ENCODE data around the gene AKAIN1. TPM values are rescaled to one million over a fixed set of nuclear protein-coding genes. Genes with fewer than 3 reads are reported as not detected.
A peak's percentile ranks its signal among the peaks of the same experiment; 100 is the strongest.

AKAIN1 gene
- total RNA-seq = not detected

- Mint-ChIP-seq H3K9me3 (no peaks in the 10 kb centered on the region), H3K4me1 (peaks cover 15% of the 10 kb centered on the region), H3K36me3 (peaks cover 2% of the 10 kb centered on the region), H3K27me3 (peaks cover 51% of the 10 kb centered on the region), H3K27ac (no peak within 1 kb of the TSS), H3K4me3 (peak within 1 kb of the TSS; percentile 73)
- DNase-seq = peak; percentile 54
Observed at GRCh38 chr18:5197032-5197434, at the start of gene AKAIN1. Gene AKAIN1, minus strand, starts transcription at chr18:5197257. Its CDS starts 204 bp downstream, at chr18:5197053.

- H3K27ac Mint-ChIP-seq = no peak overlapping the region
Observed at GRCh38 chr18:5244941-5245340, 47.9 kb upstream of the AKAIN1 start.

GRCh38 chr18:5239447-5239846, 42.4 kb upstream of the AKAIN1 start:
- peak overlapping the region; percentile 73 for H3K4me3 Mint-ChIP-seq
- H3K27me3 Mint-ChIP-seq = no peaks in the 10 kb centered on the region
- no peak for DNase-seq
- peaks cover 19% of the 10 kb centered on the region for H3K9me3 Mint-ChIP-seq
- H3K36me3 Mint-ChIP-seq = peaks cover 51% of the 10 kb centered on the region
- no peak overlapping the region for H3K27ac Mint-ChIP-seq
- H3K4me1 Mint-ChIP-seq = peaks cover 25% of the 10 kb centered on the region

More at GRCh38 chr18:5244941-5245340, 47.9 kb upstream of the AKAIN1 start:
- no peak for DNase-seq
- H3K9me3 Mint-ChIP-seq = peaks cover 18% of the 10 kb centered on the region
- peaks cover 14% of the 10 kb centered on the region for H3K4me1 Mint-ChIP-seq
- peaks cover 48% of the 10 kb centered on the region for H3K36me3 Mint-ChIP-seq
- H3K27me3 Mint-ChIP-seq = no peaks in the 10 kb centered on the region
- H3K4me3 Mint-ChIP-seq = no peak overlapping the region

- Mint-ChIP-seq H3K36me3 (peaks cover 43% of the 10 kb centered on the region), H3K4me1 (peaks cover 25% of the 10 kb centered on the region), H3K4me3 (peak overlapping the region; percentile 91), H3K9me3 (peaks cover 14% of the 10 kb centered on the region), H3K27me3 (no peaks in the 10 kb centered on the region), H3K27ac (peak overlapping the region; percentile 97)
- peak; percentile 38 for DNase-seq
Observed at GRCh38 chr18:5238371-5238976, 41.4 kb upstream of the AKAIN1 start.

- H3K27ac Mint-ChIP-seq = peak overlapping the region; percentile 97
- H3K4me1 Mint-ChIP-seq = peaks cover 25% of the 10 kb centered on the region
- peaks cover 38% of the 10 kb centered on the region for H3K36me3 Mint-ChIP-seq
- H3K27me3 Mint-ChIP-seq = no peaks in the 10 kb centered on the region
- H3K9me3 Mint-ChIP-seq = peaks cover 14% of the 10 kb centered on the region
- DNase-seq = peak; percentile 90
- peak overlapping the region; percentile 91 for H3K4me3 Mint-ChIP-seq
Observed at GRCh38 chr18:5237723-5238370, 40.8 kb upstream of the AKAIN1 start.

- Mint-ChIP-seq H3K9me3 (peaks cover 9% of the 10 kb centered on the region), H3K4me1 (peaks cover 25% of the 10 kb centered on the region), H3K4me3 (peak overlapping the region; percentile 91), H3K27me3 (no peaks in the 10 kb centered on the region), H3K27ac (peak overlapping the region; percentile 97), H3K36me3 (peaks cover 33% of the 10 kb centered on the region)
- DNase-seq = no peak
Observed at GRCh38 chr18:5237083-5237722, 40.1 kb upstream of the AKAIN1 start.

GRCh38 chr18:5214583-5215351, 17.7 kb upstream of the AKAIN1 start:
- H3K36me3 Mint-ChIP-seq = no peaks in the 10 kb centered on the region
- H3K4me3 Mint-ChIP-seq = no peak overlapping the region
- no peak for DNase-seq

GRCh38 chr18:5207471-5208150, 10.6 kb upstream of the AKAIN1 start:
- no peaks in the 10 kb centered on the region for H3K27me3 Mint-ChIP-seq
- DNase-seq = no peak
- H3K9me3 Mint-ChIP-seq = no peaks in the 10 kb centered on the region
- H3K4me1 Mint-ChIP-seq = peaks cover 2% of the 10 kb centered on the region
- H3K4me3 Mint-ChIP-seq = no peak overlapping the region
- H3K36me3 Mint-ChIP-seq = no peaks in the 10 kb centered on the region
- no peak overlapping the region for H3K27ac Mint-ChIP-seq

More at GRCh38 chr18:5214583-5215351, 17.7 kb upstream of the AKAIN1 start:
- Mint-ChIP-seq H3K4me1 (peaks cover 16% of the 10 kb centered on the region), H3K27me3 (no peaks in the 10 kb centered on the region), H3K27ac (peak overlapping the region; percentile 41), H3K9me3 (no peaks in the 10 kb centered on the region)

GRCh38 chr18:5198311-5198710, 1.3 kb upstream of the AKAIN1 start:
- peaks cover 51% of the 10 kb centered on the region for H3K27me3 Mint-ChIP-seq

GRCh38 chr18:5197461-5197860, 404 bp upstream of the AKAIN1 start:
- H3K9me3 Mint-ChIP-seq = no peaks in the 10 kb centered on the region
- peaks cover 15% of the 10 kb centered on the region for H3K4me1 Mint-ChIP-seq
- no peak for DNase-seq
- H3K27ac Mint-ChIP-seq = no peak overlapping the region
- peaks cover 51% of the 10 kb centered on the region for H3K27me3 Mint-ChIP-seq
- peak overlapping the region; percentile 10 for H3K4me3 Mint-ChIP-seq
- H3K36me3 Mint-ChIP-seq = peaks cover 2% of the 10 kb centered on the region

More at GRCh38 chr18:5198311-5198710, 1.3 kb upstream of the AKAIN1 start:
- Mint-ChIP-seq H3K36me3 (peaks cover 2% of the 10 kb centered on the region), H3K4me1 (peaks cover 15% of the 10 kb centered on the region), H3K4me3 (no peak overlapping the region), H3K9me3 (no peaks in the 10 kb centered on the region), H3K27ac (no peak overlapping the region)
- DNase-seq = no peak

- peaks cover 2% of the 10 kb centered on the region for H3K36me3 Mint-ChIP-seq
- no peak overlapping the region for H3K27ac Mint-ChIP-seq
- H3K4me3 Mint-ChIP-seq = peak overlapping the region; percentile 61
- H3K9me3 Mint-ChIP-seq = no peaks in the 10 kb centered on the region
- H3K4me1 Mint-ChIP-seq = peaks cover 15% of the 10 kb centered on the region
- no peak for DNase-seq
- H3K27me3 Mint-ChIP-seq = peaks cover 50% of the 10 kb centered on the region
Observed at GRCh38 chr18:5196253-5197031, 615 bp downstream of the AKAIN1 start.

- H3K4me1 Mint-ChIP-seq = peaks cover 15% of the 10 kb centered on the region
- peaks cover 50% of the 10 kb centered on the region for H3K27me3 Mint-ChIP-seq
- H3K9me3 Mint-ChIP-seq = no peaks in the 10 kb centered on the region
- peaks cover 2% of the 10 kb centered on the region for H3K36me3 Mint-ChIP-seq
- no peak for DNase-seq
- no peak overlapping the region for H3K4me3 Mint-ChIP-seq
- H3K27ac Mint-ChIP-seq = no peak overlapping the region
Observed at GRCh38 chr18:5195656-5196055, 1.4 kb downstream of the AKAIN1 start.

GRCh38 chr18:5180254-5180653, 16.8 kb downstream of the AKAIN1 start:
- H3K4me1 Mint-ChIP-seq = peaks cover 6% of the 10 kb centered on the region
- no peak for DNase-seq
- H3K36me3 Mint-ChIP-seq = peaks cover 1% of the 10 kb centered on the region
- H3K9me3 Mint-ChIP-seq = peaks cover 1% of the 10 kb centered on the region
- H3K27ac Mint-ChIP-seq = no peak overlapping the region
- H3K27me3 Mint-ChIP-seq = no peaks in the 10 kb centered on the region
- no peak overlapping the region for H3K4me3 Mint-ChIP-seq

GRCh38 chr18:5178519-5178918, 18.5 kb downstream of the AKAIN1 start:
- H3K9me3 Mint-ChIP-seq = no peaks in the 10 kb centered on the region
- no peak overlapping the region for H3K27ac Mint-ChIP-seq
- H3K4me3 Mint-ChIP-seq = no peak overlapping the region
- H3K27me3 Mint-ChIP-seq = no peaks in the 10 kb centered on the region
- no peak for DNase-seq
- peaks cover 6% of the 10 kb centered on the region for H3K4me1 Mint-ChIP-seq
- H3K36me3 Mint-ChIP-seq = no peaks in the 10 kb centered on the region
